A673 (cell line): Measurements from ENCODE around the gene HELZ. TPM values are rescaled to one million over a fixed set of nuclear protein-coding genes. Genes with fewer than 3 reads are reported as not detected.

ENCODE experiments used
- BruUV-seq: library from RNA; stranded (reverse); fragments of 400-500 nt; replicated peaks from 2 replicates; lab custom pipeline; 2021; lab: Mats Ljungman, UMichigan
- CTCF ChIA-PET: fragments of 300-600 bp; sonication (Branson Sonifier 250); formaldehyde crosslinking; loops from one replicate; lab custom pipeline; 2022; ENCODE audit warnings: antibody characterized with exemption; lab: Charles Lee
- POLR2A ChIA-PET: fragments of 300-600 bp; sonication (Branson Sonifier 250); formaldehyde crosslinking; loops from one replicate; lab custom pipeline; 2022; ENCODE audit warnings: antibody characterized with exemption; ENCODE audit not compliant: low non-redundant PET; lab: Charles Lee
- DNase-seq: peaks from one replicate; pipeline ENCODE4 v3.0.0-alpha.2; 2015; ENCODE audit warnings: low spot score
- H3K27ac ChIP-seq: fragments of 200-600 bp; sonication (generic); 2 replicates; pipeline ENCODE4 v1.5.1; 2016; ENCODE audit warnings: mixed run types, low read depth, mild to moderate bottlenecking, mixed read lengths, antibody characterized with exemption, low read length; ENCODE audit not compliant: poor library complexity, severe bottlenecking
- H3K27me3 ChIP-seq: fragments of 200-600 bp; sonication (generic); replicated peaks from 2 replicates; pipeline ENCODE4 v1.6.1; 2017; ENCODE audit warnings: mixed run types, low read depth, mild to moderate bottlenecking, mixed read lengths, antibody characterized with exemption, low read length; ENCODE audit not compliant: insufficient read depth, poor library complexity
- H3K36me3 ChIP-seq: fragments of 200-600 bp; sonication (generic); 2 replicates; pipeline ENCODE4 v1.6.1; 2016; ENCODE audit warnings: mixed run types, mild to moderate bottlenecking, mixed read lengths, antibody characterized with exemption, low read length; ENCODE audit not compliant: insufficient read depth, poor library complexity, severe bottlenecking
- H3K4me1 ChIP-seq: fragments of 200-600 bp; sonication (generic); 2 replicates; pipeline ENCODE4 v1.6.1; 2017; ENCODE audit warnings: mixed run types, mild to moderate bottlenecking, mixed read lengths, antibody characterized with exemption, low read length; ENCODE audit not compliant: insufficient read depth, poor library complexity, severe bottlenecking
- H3K4me3 ChIP-seq: fragments of 200-600 bp; sonication (generic); 2 replicates; pipeline ENCODE4 v1.5.1; 2016; ENCODE audit warnings: low read depth, mixed run types, mild to moderate bottlenecking, mixed read lengths, low read length; ENCODE audit not compliant: poor library complexity, severe bottlenecking
- H3K9me3 ChIP-seq: fragments of 200-600 bp; sonication (generic); 2 replicates; pipeline ENCODE4 v1.6.1; 2016; ENCODE audit warnings: mixed run types, low read depth, mild to moderate bottlenecking, mixed read lengths, antibody characterized with exemption, low read length; ENCODE audit not compliant: poor library complexity, severe bottlenecking
- CTCF ChIP-seq: fragments of 300-800, 200-600 bp; sonication (generic); conservative IDR thresholded peaks from 2 replicates; pipeline ENCODE4 v1.5.1; 2017; ENCODE audit warnings: low read depth, mild to moderate bottlenecking, antibody characterized with exemption, low read length, moderate library complexity, mixed read lengths
- EZH2 ChIP-seq: fragments of 200-600 bp; sonication (generic); IDR thresholded peaks from 2 replicates; pipeline ENCODE4 v1.6.1; 2017; ENCODE audit warnings: borderline replicate concordance, low read depth, mild to moderate bottlenecking, mixed read lengths, antibody characterized with exemption, low read length; ENCODE audit not compliant: poor library complexity, severe bottlenecking
- intact Hi-C: fragments of 100-400 bp; cut with micrococcal nuclease; formaldehyde crosslinking; loops from one replicate; pipeline ENCODE4 v1.10.0; 2022; ENCODE audit not compliant: unreplicated experiment
- total RNA-seq: library from RNA; stranded (reverse); gene quantifications from 2 replicates; pipeline ENCODE4 v1.2.3, GENCODE V29; 2021

The HELZ gene
- total RNA-seq, 1 experiment from 2014 or later: 57.3 TPM

- Histone ChIP-seq H3K4me1 (peaks cover 12% of the 10 kb centered on the region), H3K27me3 (no peaks in the 10 kb centered on the region), H3K27ac (no peak overlapping the region), H3K4me3 (no peak overlapping the region), H3K9me3 (no peaks in the 10 kb centered on the region), H3K36me3 (peaks cover 11% of the 10 kb centered on the region)
- DNase-seq: no peak
- intact Hi-C loops: no loop called here
- POLR2A ChIA-PET: no interaction called here
- TF ChIP-seq CTCF (no peak), EZH2 (no peak)
- BruUV-seq: no TSS peak
- CTCF ChIA-PET: no interaction called here
Observed at GRCh38 chr17:67137860-67138259, 107.1 kb downstream of the HELZ start.

- POLR2A ChIA-PET: no interaction called here
- H3K27me3 ChIP-seq: no peaks in the 10 kb centered on the region
Observed at GRCh38 chr17:67137026-67137370, 108.0 kb downstream of the HELZ start.

GRCh38 chr17:67136191-67137025 lies 108.6 kb downstream of the HELZ start:
- Histone ChIP-seq H3K4me1 (peaks cover 12% of the 10 kb centered on the region), H3K27ac (no peak overlapping the region), H3K36me3 (peaks cover 10% of the 10 kb centered on the region), H3K9me3 (no peaks in the 10 kb centered on the region), H3K27me3 (no peaks in the 10 kb centered on the region), H3K4me3 (no peak overlapping the region)
- no TSS peak for BruUV-seq
- POLR2A ChIA-PET: no interaction called here
- CTCF ChIA-PET: no interaction called here
- intact Hi-C loops: no loop called here
- no peak for TF ChIP-seq EZH2
- no peak for TF ChIP-seq CTCF
- no peak for DNase-seq

More at GRCh38 chr17:67137026-67137370, 108.0 kb downstream of the HELZ start:
- no peak overlapping the region for H3K4me3 ChIP-seq
- TF ChIP-seq EZH2 (no peak), CTCF (no peak)
- H3K9me3 ChIP-seq: no peaks in the 10 kb centered on the region
- no peak for DNase-seq
- H3K27ac ChIP-seq: no peak overlapping the region
- intact Hi-C loops: no loop called here
- H3K36me3 ChIP-seq: peaks cover 10% of the 10 kb centered on the region
- CTCF ChIA-PET: no interaction called here
- no TSS peak for BruUV-seq
- peaks cover 12% of the 10 kb centered on the region for H3K4me1 ChIP-seq
